HG03175 (cell line): ENCODE measurements around the gene MED13L.

Source experiments
- ATAC-seq: cut with Tn5 transposase; IDR thresholded peaks from one replicate; pipeline ENCODE4 v1.9.1; 2021; ENCODE audit warnings: mild to moderate bottlenecking, moderate library complexity; ENCODE audit not compliant: unreplicated experiment

Gene MED13L

DNA sequence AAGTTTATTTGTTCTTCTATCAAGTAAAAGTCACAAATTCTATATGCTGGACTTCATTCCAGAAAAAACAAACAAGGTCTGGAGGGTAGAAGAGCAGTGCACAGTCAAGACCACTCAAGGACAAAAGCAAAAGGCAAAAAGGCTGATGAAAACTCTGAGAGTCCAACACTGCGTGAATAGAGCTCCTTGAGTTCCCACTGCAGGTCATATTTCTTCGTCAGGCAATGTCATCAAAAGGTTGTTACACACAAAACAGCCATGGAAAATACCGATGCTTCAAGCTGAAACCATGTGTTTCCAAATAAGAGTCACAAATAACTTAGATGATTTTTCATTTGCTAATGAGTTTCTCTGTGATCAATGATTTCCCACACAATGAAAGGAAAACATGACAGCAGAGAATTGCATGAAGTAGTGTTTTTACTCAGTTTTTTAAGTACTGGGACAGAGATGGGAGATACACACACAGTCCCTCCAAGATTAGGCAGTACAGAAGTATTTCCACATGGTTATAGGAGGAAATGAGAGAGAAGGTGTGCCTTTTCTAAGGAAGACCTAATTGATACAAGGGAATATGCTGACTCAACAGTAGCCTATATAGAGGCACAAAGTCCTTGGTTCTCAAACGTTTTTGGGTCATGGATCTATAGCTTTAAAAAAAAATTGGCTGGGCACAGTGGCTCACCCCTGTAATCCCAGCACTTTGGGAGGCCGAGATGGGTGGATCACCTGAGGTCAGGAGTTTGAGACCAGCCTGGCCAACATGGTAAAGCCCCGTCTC is 177.7 kb downstream of the MED13L start:
- no peak for ATAC-seq

DNA sequence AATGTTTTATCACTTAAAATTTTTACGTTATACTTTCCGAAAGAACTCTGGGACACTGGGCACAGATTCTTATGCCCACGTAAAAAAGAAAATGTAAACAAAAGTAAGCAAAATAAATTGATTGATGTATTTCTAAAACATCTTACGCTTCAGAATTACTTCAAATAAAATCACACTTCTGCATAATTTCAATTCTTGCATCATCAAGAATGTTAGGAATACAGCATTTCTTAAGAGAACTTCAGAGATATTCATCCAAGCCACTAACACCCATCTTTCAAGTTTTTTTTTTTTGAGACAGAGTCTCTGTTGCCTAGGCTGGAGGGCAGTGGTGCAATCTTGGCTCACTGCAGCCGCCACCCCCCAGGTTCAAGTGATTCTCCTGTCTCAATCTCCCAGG is 180.6 kb downstream of the MED13L start:
- no peak for ATAC-seq

DNA sequence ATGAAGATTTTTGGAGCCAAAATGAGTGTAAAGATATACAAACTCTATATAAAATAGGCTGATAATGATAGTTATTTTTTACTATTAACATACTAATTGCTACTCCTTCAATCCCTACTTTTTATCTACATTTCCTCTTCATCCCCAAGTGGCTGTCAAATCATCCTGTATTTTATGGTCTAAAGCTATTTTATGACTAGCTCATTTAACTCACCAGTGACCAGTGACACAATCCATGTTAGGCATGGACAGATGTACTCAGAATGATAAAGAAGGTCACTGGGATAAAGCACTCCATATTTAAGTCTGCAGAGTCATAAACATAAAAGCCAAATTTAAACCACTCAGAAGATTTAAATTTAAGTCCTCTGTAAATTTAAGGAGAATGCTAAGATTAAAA is 183.0 kb downstream of the MED13L start:
- no peak for ATAC-seq

- ATAC-seq: no peak
These were observed 183.6 kb downstream of the MED13L start for GRCh38 chr12:116093915-116094314.

DNA sequence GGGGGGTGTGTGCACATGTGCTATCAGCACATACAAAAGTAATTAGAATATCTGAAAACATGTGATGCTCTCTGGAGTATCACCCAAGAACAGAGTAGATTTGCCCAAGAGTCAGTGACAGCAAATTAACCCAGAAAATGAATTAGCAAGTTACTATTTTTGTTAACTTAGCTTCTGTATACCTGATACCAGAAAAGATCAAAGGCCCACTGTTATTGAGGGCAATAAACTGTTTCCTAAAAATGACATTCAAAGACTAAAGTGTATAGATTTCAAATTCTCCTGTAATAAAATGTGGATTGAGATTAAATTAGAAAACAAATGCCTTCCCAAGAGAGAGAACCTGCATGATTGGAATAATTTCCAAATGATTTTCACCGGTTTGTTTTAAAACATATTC is 184.7 kb downstream of the MED13L start:
- no peak for ATAC-seq

DNA sequence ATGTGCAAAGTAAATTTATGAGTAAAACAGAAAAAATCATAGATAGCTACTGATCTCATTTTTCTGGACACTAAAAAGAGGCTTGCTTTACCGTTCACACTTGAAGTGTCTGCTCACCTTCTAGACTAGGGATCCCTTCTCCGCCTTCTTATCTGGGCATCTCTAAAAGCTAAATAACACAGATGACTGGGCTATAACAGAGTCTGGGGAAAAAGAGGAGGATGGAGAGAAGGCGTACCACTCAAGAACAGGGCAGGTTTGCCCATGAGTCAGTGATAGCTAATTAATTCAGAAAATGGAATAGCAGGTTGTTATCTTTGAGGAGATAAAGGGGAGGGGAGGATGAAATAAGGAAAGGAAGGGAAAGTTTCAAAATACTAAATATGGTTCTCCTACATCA is 185.3 kb downstream of the MED13L start:
- no peak for ATAC-seq

- ATAC-seq: no peak
These were observed 185.9 kb downstream of the MED13L start for GRCh38 chr12:116091579-116091978.

DNA sequence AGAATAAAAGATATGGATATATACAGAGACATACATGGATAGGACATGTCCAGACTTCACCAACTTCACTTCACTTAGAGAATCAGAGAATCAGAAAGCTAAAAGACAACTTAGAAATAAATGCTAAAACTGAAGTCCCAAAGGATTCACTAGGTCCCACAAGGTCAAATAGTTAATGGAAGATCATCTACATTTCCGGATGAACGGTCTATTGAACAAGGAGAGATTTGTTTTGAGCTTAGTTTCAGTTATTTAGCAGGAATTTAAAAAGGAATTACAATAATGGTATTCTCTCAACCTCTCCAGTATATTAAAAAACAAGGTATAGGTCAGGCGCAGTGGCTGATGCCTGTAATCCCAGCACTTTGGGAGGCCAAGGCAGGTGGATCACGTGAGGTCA is 187.0 kb downstream of the MED13L start:
- no peak for ATAC-seq

- no peak for ATAC-seq
These were observed 188.4 kb downstream of the MED13L start for GRCh38 chr12:116089080-116089479.

DNA sequence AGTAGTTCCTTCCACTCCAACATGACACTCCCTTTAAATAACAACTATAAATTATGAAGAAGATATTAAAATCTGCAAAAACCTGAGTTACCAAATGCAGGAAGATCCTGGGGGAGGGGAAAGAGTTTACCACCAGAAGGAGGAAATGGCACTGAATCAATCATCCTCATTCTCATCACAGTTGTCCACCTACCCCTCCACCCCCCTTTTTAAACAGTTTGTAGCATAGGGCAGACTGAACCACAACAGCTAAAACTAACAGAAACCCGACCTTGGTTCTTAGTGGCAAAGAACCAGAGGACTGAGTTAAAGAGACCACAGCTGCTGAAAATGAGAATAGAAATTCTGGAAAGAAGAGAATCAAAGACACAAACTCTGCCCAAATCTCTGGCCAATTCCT is 189.5 kb downstream of the MED13L start:
- ATAC-seq: peak; percentile 65

DNA sequence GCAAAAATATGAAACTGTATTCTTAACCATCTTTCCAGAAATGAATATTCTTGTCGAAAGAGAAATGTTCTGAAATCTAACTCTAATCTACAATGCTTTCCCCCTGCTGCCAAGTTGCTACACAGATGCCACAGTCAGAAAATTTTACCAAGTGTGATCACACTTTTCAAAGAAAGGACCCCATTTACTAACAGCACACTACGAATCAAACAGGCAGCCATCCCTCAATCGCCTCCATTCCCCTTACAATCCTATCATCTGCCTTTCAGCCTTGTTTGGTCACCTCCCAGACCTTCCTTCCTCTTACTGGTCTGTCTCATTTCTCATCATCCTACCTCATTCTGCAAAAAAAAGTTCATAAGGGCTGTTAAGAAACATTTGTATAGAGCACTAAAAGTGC is 190.1 kb downstream of the MED13L start:
- ATAC-seq: no peak

DNA sequence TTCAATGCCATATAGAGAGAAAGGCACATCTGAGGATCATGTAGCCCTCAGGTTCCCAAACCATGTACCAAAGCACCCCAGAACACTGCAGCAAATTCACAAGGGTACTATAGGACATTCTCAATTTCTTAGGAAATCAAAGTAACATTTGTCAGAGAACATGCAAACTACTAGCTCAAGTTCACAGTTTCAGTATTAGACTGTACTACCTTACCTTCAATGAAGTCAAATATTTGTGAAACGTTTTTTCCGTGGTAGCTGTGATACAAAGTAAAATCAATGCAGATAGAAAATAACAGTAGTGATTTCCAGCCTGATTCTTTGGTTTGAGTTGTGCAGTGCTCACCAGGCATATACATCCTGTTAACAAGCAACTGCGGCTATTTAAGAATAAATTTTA is 197.1 kb downstream of the MED13L start:
- ATAC-seq: no peak

GRCh38 chr12:116078396-116078795 is 199.1 kb downstream of the MED13L start:
- no peak for ATAC-seq

GRCh38 chr12:116077431-116077830 is 200.1 kb downstream of the MED13L start:
- no peak for ATAC-seq

GRCh38 chr12:116076399-116076798 is 201.1 kb downstream of the MED13L start:
- no peak for ATAC-seq

DNA sequence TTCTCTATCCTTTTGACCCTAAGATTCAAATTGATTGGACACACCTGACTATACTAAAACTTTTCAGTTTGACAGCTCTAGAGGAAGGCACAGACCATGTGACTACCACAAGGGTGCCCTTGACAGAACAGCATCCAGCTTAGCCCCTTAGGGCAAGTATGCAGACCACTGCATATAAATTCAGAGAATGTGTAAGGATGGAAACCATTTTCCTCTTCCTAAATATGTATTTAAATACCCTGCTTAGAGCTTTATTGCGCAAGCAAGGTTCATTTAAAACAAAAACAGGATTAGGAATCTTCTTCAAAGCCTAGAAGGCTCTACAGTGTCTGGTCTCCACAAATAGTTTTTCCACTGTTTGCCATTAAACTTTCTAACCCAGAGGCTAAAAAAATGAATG is 202.8 kb downstream of the MED13L start:
- no peak for ATAC-seq

DNA sequence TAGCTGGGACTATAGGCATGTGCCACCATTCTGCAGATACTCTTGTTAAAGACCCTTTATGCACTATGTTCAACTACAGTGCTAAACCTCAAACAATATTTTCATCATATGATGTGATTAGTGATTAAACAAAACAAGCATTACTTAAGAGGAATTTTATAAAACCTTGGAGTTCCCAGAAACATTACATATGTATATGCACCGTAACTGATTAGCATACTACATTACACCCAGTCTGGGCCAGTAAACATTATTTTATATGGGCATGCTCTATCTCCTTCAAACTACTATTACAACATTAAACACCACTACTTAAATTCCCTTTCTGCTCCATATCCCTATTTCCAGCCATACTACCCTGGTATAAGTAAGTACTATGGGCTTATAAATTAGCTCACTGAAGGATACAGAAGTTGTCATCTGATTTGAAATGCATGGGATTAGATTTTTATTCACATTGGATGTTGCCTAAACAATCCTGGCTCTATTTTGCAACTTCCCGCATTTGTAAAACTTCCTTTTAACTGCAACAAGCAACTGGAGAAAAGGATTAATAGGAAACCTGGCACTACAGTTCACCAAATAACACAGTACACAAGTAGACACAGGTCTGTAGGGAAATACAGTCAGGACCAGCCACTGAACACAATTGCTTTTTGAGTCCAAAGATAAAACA is 205.8 kb downstream of the MED13L start:
- ATAC-seq: no peak

DNA sequence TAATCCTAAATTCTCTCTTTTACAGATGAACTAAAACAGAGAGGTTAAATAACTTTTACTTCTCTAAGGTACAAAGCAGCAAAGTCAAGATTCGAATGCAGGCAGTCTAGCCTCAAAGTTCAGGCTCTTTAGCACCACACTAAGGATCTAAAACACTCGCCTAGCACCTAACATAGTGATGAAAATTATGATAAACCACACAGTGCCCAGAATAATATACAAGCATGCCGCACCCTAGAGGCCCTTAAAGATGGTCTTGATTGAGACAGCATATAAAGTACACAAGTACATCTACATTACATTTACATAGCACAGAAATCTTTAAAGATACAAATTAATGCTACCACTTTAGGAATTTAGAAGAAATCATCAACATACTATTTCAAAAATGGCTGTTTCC is 207.0 kb downstream of the MED13L start:
- ATAC-seq: no peak

- no peak for ATAC-seq
These were observed 207.6 kb downstream of the MED13L start for GRCh38 chr12:116069943-116070342.

- no peak for ATAC-seq
These were observed 208.6 kb downstream of the MED13L start for GRCh38 chr12:116068853-116069252.

DNA sequence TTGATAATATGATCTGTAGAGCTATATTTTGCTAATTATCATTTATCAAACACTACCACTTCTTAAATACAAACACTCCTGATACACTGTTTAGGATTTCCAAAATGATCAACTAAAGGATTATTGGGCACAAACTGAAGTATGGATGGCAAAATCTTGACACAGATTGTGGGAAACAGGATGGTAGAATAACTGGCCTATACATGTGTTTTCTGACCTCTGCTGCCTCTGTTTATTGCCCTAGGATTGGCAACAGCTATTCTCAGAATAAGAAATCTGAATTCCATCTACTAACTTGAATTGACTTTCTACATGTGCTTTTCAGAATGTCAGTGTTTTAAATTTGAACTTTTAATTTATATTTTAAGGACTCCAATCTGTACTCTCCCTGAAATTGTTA is 209.1 kb downstream of the MED13L start:
- ATAC-seq: no peak

DNA sequence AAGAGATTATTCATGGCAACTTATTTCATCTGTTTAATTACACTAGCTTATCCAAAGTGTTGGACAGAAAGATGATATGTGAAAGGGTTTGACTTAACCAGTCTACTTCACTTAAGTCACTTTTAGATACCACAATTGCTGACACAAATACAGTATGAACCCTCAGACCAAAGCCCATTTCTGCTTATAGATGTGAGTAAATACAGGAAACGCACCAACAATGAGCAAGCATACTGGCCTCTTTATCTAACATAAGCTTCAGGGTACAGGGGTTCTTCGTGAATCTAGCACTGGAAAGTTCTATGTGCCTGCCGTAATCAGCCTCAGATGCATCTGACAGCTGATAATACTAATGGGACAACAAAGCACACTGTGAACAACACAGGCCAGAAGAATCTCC is 209.6 kb downstream of the MED13L start:
- no peak for ATAC-seq
